Glutamatergic neuron (in vitro differentiated cells): ENCODE results near the gene THAP7. TPM values are rescaled to one million over a fixed set of nuclear protein-coding genes. Genes with fewer than 3 reads are reported as not detected.
A peak's percentile ranks its signal among the peaks of the same experiment; 100 is the strongest.

Source experiments
- DNase-seq: peaks from one replicate; pipeline ENCODE4 v3.0.0; 2022
- H3K27ac Mint-ChIP-seq: one replicate; pipeline ENCODE4 v1.8.0; 2020; ENCODE audit warnings: mild to moderate bottlenecking, mixed read lengths, inconsistent platforms; ENCODE audit not compliant: unreplicated experiment
- H3K27me3 Mint-ChIP-seq: one replicate; pipeline ENCODE4 v1.8.0; 2020; ENCODE audit warnings: mild to moderate bottlenecking, moderate library complexity, mixed read lengths, inconsistent platforms; ENCODE audit not compliant: unreplicated experiment
- H3K36me3 Mint-ChIP-seq: one replicate; pipeline ENCODE4 v1.8.0; 2020; ENCODE audit warnings: mild to moderate bottlenecking, mixed read lengths, inconsistent platforms; ENCODE audit not compliant: unreplicated experiment
- H3K4me1 Mint-ChIP-seq: one replicate; pipeline ENCODE4 v1.8.0; 2020; ENCODE audit warnings: mild to moderate bottlenecking, low read depth, mixed read lengths, inconsistent platforms; ENCODE audit not compliant: unreplicated experiment
- H3K4me3 Mint-ChIP-seq: one replicate; pipeline ENCODE4 v1.8.0; 2020; ENCODE audit warnings: mild to moderate bottlenecking, mixed read lengths, inconsistent platforms; ENCODE audit not compliant: unreplicated experiment
- H3K9me3 Mint-ChIP-seq: one replicate; pipeline ENCODE4 v1.8.0; 2020; ENCODE audit warnings: mild to moderate bottlenecking, moderate library complexity, mixed read lengths, inconsistent platforms; ENCODE audit not compliant: unreplicated experiment
- CTCF ChIP-seq: fragments of 200-600 bp; sonication (generic); IDR thresholded peaks from one replicate; pipeline ENCODE4 v1.5.0; 2021; ENCODE audit not compliant: partially characterized antibody, unreplicated experiment
- total RNA-seq: library from RNA; stranded (reverse); fragmentation: NEBNext Ultra II Directional; extraction: Animal tissue kit (Norgen Biotek cat#: 25700); gene quantifications from one replicate; pipeline ENCODE4 v1.2.1, GENCODE V29; 2021; ENCODE audit not compliant: unreplicated experiment

THAP7 gene
- total RNA-seq, 1 donor from 2014 or later, result 17.8 TPM

DNA sequence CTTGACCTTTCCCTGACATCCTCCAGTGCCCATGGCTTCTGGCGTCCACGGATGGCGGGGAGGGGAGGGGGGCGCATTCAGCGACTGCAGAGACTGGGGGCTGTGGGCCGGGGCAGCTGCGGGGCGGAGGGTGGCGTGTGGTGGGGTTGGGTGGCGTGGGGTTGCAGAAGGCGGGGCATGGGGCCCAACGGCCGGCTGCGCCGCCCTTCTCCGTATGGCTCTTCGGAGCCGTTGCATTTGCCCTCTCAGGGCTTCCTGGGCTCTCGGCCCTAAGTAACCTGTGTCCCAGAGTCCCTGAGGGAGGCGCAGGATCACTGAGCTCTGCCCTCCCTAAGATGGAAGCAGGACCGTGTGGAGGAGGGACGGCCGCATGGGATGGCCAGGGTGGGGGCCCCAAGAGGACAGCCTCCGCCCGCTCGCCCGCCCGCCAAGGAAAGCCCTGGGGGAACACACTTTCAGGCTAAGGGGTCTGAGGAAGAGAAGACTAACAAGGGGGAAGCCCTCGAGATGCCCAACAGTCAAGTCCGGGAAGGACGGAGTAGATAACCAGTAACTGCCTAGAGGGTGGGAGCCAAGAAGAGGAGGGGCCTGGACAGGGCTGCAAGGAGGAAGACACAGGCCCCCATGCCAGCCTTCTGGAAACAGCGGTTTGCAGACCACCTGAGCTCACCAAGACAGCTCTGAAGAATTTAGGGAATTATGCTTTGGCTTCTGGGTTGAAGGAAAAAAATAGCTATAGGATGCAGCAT, 44.1 kb downstream of the THAP7 start:
- Mint-ChIP-seq H3K4me3 (peak overlapping the region; percentile 64), H3K4me1 (peaks cover 8% of the 10 kb centered on the region), H3K9me3 (peaks cover 10% of the 10 kb centered on the region), H3K27me3 (peaks cover 11% of the 10 kb centered on the region), H3K27ac (peak overlapping the region; percentile 38), H3K36me3 (no peaks in the 10 kb centered on the region)
- peak; percentile 46 for DNase-seq
- TF ChIP-seq CTCF, result no peak

DNA sequence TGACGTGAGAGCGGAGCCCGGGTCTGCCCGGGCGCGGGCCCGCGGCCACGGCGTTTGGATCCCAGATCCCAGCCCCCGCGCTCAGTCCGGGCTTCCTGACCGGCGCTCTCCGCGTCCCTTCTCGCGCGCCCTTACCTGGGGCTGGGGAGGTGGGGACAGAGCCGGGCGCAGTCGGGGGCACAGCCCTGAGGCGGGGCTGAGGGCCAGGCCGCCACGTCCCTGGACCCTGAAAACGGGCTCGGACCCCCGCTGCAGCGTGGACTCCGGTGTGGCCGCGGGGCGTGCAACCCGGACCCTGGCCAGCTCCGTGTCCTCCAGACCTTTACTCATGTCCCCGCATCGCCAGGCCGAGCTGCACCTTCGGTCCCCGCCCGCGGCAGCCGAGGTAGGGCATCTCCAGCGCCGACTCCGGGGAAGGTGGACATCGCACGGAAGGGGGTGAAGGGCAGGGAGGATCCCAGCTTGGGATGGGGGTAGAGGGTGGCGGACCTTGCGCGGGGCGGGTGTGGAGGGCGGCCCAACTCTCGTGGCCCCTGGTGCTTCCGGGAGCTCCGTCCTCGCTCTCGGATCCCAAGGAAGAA, 44.7 kb downstream of the THAP7 start:
- peak overlapping the region; percentile 64 for H3K4me3 Mint-ChIP-seq
- no peak overlapping the region for H3K27ac Mint-ChIP-seq
- peaks cover 16% of the 10 kb centered on the region for H3K27me3 Mint-ChIP-seq
- no peak for DNase-seq
- H3K9me3 Mint-ChIP-seq, result peaks cover 13% of the 10 kb centered on the region
- TF ChIP-seq CTCF, result no peak
- no peaks in the 10 kb centered on the region for H3K36me3 Mint-ChIP-seq
- H3K4me1 Mint-ChIP-seq, result peaks cover 14% of the 10 kb centered on the region

- Mint-ChIP-seq H3K36me3 (no peaks in the 10 kb centered on the region), H3K4me1 (peaks cover 21% of the 10 kb centered on the region), H3K27ac (no peak overlapping the region), H3K27me3 (peaks cover 16% of the 10 kb centered on the region), H3K4me3 (peak overlapping the region; percentile 61), H3K9me3 (peaks cover 16% of the 10 kb centered on the region)
- no peak for DNase-seq
- TF ChIP-seq CTCF, result no peak
Measured at GRCh38 chr22:20956258-20957101, 45.4 kb downstream of the THAP7 start.

DNA sequence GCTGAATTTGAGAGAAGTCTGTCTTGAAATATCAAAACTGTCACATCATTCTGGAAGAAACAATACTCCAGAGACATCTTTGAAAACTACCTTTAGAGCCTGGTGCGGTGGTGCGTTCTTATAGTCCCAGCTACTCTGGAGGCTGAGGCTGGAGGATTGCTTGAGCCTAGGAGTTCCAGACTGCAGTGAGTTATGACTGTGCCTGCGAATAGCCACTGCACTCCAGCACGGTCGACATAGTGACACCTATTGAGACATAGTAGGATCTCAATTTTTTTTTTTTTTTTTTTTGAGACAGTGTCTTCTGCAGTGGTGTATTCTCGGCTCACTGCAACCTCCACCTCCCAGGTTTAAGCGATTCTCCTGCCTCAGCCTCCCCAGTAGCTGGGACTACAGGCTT, 46.4 kb downstream of the THAP7 start:
- H3K9me3 Mint-ChIP-seq, result peaks cover 14% of the 10 kb centered on the region
- peaks cover 27% of the 10 kb centered on the region for H3K4me1 Mint-ChIP-seq
- TF ChIP-seq CTCF, result no peak
- DNase-seq, result no peak
- peaks cover 16% of the 10 kb centered on the region for H3K27me3 Mint-ChIP-seq
- no peak overlapping the region for H3K27ac Mint-ChIP-seq
- H3K36me3 Mint-ChIP-seq, result no peaks in the 10 kb centered on the region
- no peak overlapping the region for H3K4me3 Mint-ChIP-seq
